Ascending aorta (tissue), 2 donors: ENCODE results near the gene CPED1. TPM values are rescaled to one million over a fixed set of nuclear protein-coding genes. Genes with fewer than 3 reads are reported as not detected.

ENCODE experiments used
- DNase-seq, 2 donors: peaks; one replicate each; pipeline ENCODE4 v3.0.0-alpha.2; 2019; ENCODE audit warnings: low spot score in 2 of 2
- H3K27ac ChIP-seq, 2 donors: fragments of 200-600 bp; sonication (generic); one replicate each; pipeline ENCODE4 v1.5.1; 2016 to 2017; ENCODE audit warnings: mild to moderate bottlenecking in 1 of 2
- H3K27me3 ChIP-seq: fragments of 200-600 bp; sonication (generic); one replicate; pipeline ENCODE4 v1.5.1; 2017
- H3K36me3 ChIP-seq, 2 donors: fragments of 200-600 bp; sonication (generic); one replicate each; pipeline ENCODE4 v1.5.1; 2016
- H3K4me1 ChIP-seq, 2 donors: fragments of 200-600 bp; sonication (generic); one replicate each; pipeline ENCODE4 v1.5.1; 2016 to 2017; ENCODE audit warnings: mild to moderate bottlenecking in 1 of 2
- H3K4me3 ChIP-seq, 2 donors: fragments of 200-600 bp; sonication (generic); one replicate each; pipeline ENCODE4 v1.5.1; 2016 to 2017; ENCODE audit warnings: mild to moderate bottlenecking in 1 of 2
- H3K9me3 ChIP-seq, 2 donors: fragments of 200-600 bp; sonication (generic); one replicate each; pipeline ENCODE4 v1.5.1; 2016
- intact Hi-C: fragments of 100-400 bp; cut with DNase I; formaldehyde crosslinking; loops from one replicate; pipeline ENCODE4 v1.15.1; 2023
- total RNA-seq: library from RNA; depleted of rRNA; stranded (reverse); fragments of >200 nt; gene quantifications from one replicate; pipeline ENCODE4 v1.1.0, GENCODE V29; 2016
- TF ChIP-seq, protein P1 (sequence below), 3 experiments: fragments of 200-600 bp in 2 of 3; fragments of 450-650 bp in 1 of 3; sonication (generic) in 2 of 3; IDR thresholded peaks; one replicate each; pipeline ENCODE4 v1.5.1; 2016 to 2019; ENCODE audit warnings: antibody characterized with exemption in 3 of 3, mild to moderate bottlenecking in 1 of 3, moderate library complexity in 1 of 3

The CPED1 gene
- total RNA-seq, 1 donor from 2014 or later, result 69.5 TPM

DNA sequence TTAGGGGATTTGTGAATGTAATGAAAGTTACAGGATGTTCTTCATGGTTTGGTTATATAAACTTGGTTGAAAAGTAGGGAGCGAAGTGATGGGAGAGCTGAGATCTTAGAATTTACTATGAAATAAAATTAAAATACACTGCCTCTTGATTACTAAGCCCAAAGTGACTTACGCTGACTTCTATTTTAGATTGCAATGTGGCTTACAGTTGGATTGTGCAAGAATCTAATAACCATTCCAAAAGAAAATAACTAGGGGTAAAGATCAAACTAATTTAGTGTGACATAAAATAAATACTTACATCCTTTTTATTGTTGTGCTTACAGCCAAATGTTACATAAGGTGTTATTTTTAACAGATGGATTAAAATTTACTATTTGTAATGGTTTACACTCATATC lies 355.6 kb downstream of the CPED1 start:
- no peak for DNase-seq
- H3K36me3 ChIP-seq, result no peaks in the 10 kb centered on the region
- H3K27me3 ChIP-seq, result no peaks in the 10 kb centered on the region
- TF ChIP-seq, protein P1, sequence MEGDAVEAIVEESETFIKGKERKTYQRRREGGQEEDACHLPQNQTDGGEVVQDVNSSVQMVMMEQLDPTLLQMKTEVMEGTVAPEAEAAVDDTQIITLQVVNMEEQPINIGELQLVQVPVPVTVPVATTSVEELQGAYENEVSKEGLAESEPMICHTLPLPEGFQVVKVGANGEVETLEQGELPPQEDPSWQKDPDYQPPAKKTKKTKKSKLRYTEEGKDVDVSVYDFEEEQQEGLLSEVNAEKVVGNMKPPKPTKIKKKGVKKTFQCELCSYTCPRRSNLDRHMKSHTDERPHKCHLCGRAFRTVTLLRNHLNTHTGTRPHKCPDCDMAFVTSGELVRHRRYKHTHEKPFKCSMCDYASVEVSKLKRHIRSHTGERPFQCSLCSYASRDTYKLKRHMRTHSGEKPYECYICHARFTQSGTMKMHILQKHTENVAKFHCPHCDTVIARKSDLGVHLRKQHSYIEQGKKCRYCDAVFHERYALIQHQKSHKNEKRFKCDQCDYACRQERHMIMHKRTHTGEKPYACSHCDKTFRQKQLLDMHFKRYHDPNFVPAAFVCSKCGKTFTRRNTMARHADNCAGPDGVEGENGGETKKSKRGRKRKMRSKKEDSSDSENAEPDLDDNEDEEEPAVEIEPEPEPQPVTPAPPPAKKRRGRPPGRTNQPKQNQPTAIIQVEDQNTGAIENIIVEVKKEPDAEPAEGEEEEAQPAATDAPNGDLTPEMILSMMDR (IDR thresholded peaks at IDR 0.05), result no peak
- H3K27ac ChIP-seq, result no peak overlapping the region
- H3K4me3 ChIP-seq, result no peak overlapping the region
- H3K4me1 ChIP-seq, result no peaks in the 10 kb centered on the region
- H3K9me3 ChIP-seq, result no peaks in the 10 kb centered on the region
- intact Hi-C loops, result no loop called here

GRCh38 chr7:121344497-121344896 lies 356.0 kb downstream of the CPED1 start:
- no peak for DNase-seq
- Histone ChIP-seq H3K36me3 (no peaks in the 10 kb centered on the region), H3K9me3 (no peaks in the 10 kb centered on the region), H3K4me3 (no peak overlapping the region), H3K27ac (no peak overlapping the region), H3K4me1 (no peaks in the 10 kb centered on the region), H3K27me3 (no peaks in the 10 kb centered on the region)
- intact Hi-C loops, result no loop called here
- TF ChIP-seq, protein P1 (IDR thresholded peaks at IDR 0.05), result no peak

Other genes with a start within 250 kb of the CPED1 start
- gene TSPAN12, start 130.6 kb upstream of the CPED1 start, total RNA-seq, result 28.9 TPM
- gene ING3, start 37.9 kb upstream of the CPED1 start, total RNA-seq, result 6.8 TPM